ENCODE results near the gene SOX2. TPM values are rescaled to one million over a fixed set of nuclear protein-coding genes. Genes with fewer than 3 reads are reported as not detected.
"Not testable (repeated sequence)": the region's sequence is repeated elsewhere in the genome, so short reads cannot be mapped to it uniquely, and the experiment has no call there.

Gene SOX2
- total RNA-seq, 1 donor from 2014 or later: not detected

GRCh38 chr3:181753391-181753790, 41.7 kb downstream of the SOX2 start:
- TF ChIP-seq CTCF (conservative IDR thresholded peaks at IDR 0.05; ENCODE audit: low read depth, low read length): no peak
- DNase-seq (ENCODE audit: low read depth): no peak
- no peak overlapping the region for H3K4me3 ChIP-seq (ENCODE audit: low read depth, low read length)

- no peak overlapping the region for H3K4me3 ChIP-seq (ENCODE audit: low read depth, low read length)
- no peak for DNase-seq (ENCODE audit: low read depth)
- TF ChIP-seq CTCF (conservative IDR thresholded peaks at IDR 0.05; ENCODE audit: low read depth, low read length): no peak
Measured at GRCh38 chr3:181755959-181756358, 44.2 kb downstream of the SOX2 start.

DNA sequence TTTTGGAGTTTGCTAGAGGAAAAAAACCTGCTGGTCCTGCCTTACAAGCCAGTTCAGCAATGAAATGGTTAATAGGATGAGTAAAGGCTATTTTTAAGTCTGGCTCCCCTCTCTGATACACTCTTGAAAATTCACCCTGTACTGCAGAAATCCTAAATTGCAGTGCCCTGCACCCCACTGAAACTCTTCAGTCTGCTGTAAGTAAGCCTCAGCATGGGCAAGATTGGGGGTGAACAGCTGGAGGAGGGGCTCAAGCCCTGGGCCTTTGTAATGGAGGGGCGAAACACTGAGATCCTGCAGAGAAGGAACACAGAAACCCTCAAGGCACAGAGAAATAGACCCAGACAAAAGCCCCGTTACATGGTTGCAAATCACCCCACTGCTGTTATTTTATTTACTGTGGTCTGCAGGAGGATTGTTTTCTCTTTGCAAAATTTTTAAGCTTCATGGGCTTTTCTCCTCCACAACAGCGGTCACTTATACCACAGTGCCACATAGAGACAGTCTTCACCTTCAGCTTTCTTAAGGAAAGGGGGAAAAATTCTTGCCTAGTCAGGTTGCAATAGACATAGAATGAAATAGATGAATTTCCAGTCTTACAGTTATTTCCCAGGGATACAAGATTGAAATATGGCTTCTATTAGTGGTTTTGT, 45.0 kb downstream of the SOX2 start:
- TF ChIP-seq CTCF (conservative IDR thresholded peaks at IDR 0.05; ENCODE audit: low read depth, low read length): no peak
- no peak for DNase-seq (ENCODE audit: low read depth)
- no peak overlapping the region for H3K4me3 ChIP-seq (ENCODE audit: low read depth, low read length)

GRCh38 chr3:181757694-181758306, 46.1 kb downstream of the SOX2 start:
- no peak overlapping the region for H3K4me3 ChIP-seq (ENCODE audit: low read depth, low read length)
- TF ChIP-seq CTCF (conservative IDR thresholded peaks at IDR 0.05; ENCODE audit: low read depth, low read length): no peak
- DNase-seq (ENCODE audit: low read depth): no peak

DNA sequence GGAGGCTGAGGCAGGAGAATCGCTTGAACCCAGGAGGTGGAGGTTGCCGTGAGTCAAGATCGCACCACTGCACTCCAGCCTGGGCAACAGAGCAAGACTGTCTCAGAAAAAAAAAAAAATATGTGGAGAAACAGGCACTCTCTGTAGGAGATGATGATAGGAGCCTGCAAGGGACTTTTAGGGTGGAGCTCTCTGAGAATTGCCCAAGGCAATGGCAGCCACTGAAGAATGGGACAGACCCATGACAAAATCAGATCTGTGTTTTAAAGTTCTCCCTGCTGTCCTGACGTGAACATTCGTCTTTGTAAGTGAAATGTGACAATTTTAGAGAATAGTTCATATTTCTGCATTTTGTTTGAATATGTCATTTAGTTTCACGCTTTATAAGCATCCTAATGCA, 50.2 kb downstream of the SOX2 start:
- no peak overlapping the region for H3K4me3 ChIP-seq (ENCODE audit: low read depth, low read length)
- DNase-seq (ENCODE audit: low read depth): no peak
- TF ChIP-seq CTCF (conservative IDR thresholded peaks at IDR 0.05; ENCODE audit: low read depth, low read length): no peak

GRCh38 chr3:181764033-181764432, 52.3 kb downstream of the SOX2 start:
- not testable (repeated sequence) for DNase-seq (ENCODE audit: low read depth); H3K4me3 ChIP-seq (ENCODE audit: low read depth, low read length)

Measured in epithelial cell of proximal tubule (primary cell).